GM12872 (cell line): Measurements from ENCODE around the gene EGFR.

Experiments used
- TF ChIP-seq, protein P1 (sequence below): IDR thresholded peaks from 3 replicates; pipeline ENCODE4 v1.5.1; 2011; ENCODE audit warnings: low read depth, mild to moderate bottlenecking, low read length, moderate library complexity; ENCODE audit not compliant: insufficient read depth

Gene EGFR

DNA sequence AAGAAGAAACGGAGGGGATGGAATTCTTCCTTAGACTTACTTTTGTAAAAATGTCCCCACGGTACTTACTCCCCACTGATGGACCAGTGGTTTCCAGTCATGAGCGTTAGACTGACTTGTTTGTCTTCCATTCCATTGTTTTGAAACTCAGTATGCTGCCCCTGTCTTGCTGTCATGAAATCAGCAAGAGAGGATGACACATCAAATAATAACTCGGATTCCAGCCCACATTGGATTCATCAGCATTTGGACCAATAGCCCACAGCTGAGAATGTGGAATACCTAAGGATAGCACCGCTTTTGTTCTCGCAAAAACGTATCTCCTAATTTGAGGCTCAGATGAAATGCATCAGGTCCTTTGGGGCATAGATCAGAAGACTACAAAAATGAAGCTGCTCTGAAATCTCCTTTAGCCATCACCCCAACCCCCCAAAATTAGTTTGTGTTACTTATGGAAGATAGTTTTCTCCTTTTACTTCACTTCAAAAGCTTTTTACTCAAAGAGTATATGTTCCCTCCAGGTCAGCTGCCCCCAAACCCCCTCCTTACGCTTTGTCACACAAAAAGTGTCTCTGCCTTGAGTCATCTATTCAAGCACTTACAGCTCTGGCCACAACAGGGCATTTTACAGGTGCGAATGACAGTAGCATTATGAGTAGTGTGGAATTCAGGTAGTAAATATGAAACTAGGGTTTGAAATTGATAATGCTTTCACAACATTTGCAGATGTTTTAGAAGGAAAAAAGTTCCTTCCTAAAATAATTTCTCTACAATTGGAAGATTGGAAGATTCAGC is 187.6 kb downstream of the EGFR start:
- TF ChIP-seq, protein P1, sequence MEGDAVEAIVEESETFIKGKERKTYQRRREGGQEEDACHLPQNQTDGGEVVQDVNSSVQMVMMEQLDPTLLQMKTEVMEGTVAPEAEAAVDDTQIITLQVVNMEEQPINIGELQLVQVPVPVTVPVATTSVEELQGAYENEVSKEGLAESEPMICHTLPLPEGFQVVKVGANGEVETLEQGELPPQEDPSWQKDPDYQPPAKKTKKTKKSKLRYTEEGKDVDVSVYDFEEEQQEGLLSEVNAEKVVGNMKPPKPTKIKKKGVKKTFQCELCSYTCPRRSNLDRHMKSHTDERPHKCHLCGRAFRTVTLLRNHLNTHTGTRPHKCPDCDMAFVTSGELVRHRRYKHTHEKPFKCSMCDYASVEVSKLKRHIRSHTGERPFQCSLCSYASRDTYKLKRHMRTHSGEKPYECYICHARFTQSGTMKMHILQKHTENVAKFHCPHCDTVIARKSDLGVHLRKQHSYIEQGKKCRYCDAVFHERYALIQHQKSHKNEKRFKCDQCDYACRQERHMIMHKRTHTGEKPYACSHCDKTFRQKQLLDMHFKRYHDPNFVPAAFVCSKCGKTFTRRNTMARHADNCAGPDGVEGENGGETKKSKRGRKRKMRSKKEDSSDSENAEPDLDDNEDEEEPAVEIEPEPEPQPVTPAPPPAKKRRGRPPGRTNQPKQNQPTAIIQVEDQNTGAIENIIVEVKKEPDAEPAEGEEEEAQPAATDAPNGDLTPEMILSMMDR, result no peak

DNA sequence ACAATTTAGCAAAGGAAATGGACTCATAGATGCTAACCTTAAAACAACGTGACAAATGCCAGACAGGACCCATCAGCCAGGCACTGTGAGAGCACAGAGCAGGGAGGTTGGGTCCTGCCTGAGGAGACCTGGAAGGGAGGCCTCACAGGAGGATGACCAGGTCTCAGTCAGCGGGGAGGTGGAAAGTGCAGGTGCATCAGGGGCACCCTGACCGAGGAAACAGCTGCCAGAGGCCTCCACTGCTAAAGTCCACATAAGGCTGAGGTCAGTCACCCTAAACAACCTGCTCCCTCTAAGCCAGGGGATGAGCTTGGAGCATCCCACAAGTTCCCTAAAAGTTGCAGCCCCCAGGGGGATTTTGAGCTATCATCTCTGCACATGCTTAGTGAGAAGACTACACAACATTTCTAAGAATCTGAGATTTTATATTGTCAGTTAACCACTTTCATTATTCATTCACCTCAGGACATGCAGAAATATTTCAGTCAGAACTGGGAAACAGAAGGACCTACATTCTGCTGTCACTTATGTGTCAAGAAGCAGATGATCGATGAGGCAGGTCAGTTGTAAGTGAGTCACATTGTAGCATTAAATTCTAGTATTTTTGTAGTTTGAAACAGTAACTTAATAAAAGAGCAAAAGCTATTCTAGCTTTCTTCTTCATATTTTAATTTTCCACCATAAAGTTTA is 188.8 kb downstream of the EGFR start:
- TF ChIP-seq, protein P1, result no peak

DNA sequence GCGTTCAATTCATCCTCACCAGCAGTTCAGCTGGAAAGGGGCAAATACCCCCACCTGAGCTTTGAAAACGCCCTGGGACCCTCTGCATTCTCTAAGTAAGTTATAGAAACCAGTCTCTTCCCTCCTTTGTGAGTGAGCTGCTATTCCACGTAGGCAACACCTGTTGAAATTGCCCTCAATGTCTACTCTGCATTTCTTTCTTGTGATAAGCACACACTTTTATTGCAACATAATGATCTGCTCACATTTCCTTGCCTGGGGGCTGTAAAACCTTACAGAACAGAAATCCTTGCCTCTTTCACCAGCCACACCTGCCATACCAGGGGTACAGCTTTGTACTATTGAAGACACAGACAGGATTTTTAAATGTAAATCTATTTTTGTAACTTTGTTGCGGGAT is 190.5 kb downstream of the EGFR start:
- TF ChIP-seq, protein P1, result no peak

DNA sequence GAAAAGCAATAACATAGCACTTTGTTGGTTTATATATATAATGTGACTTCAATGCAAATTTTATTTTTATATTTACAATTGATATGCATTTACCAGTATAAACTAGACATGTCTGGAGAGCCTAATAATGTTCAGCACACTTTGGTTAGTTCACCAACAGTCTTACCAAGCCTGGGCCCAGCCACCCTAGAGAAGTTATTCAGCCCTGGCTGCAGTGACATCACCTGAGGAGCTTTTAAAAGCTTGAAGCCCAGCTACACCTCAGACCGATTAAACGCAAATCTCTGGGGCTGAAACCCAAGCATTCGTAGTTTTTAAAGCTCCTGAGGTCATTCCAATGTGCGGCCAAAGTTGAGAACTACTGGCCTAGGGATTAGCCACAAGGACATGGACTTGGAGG is 191.4 kb downstream of the EGFR start:
- TF ChIP-seq, protein P1, result no peak

DNA sequence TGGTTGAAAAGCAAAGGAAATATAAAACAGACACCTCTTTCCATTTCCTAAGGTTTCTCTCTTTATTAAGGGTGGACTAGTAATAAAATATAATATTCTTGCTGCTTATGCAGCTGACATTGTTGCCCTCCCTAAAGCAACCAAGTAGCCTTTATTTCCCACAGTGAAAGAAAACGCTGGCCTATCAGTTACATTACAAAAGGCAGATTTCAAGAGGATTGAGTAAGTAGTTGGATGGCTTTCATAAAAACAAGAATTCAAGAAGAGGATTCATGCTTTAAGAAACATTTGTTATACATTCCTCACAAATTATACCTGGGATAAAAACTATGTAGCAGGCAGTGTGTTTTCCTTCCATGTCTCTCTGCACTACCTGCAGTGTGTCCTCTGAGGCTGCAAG is 191.9 kb downstream of the EGFR start:
- TF ChIP-seq, protein P1, result no peak

DNA sequence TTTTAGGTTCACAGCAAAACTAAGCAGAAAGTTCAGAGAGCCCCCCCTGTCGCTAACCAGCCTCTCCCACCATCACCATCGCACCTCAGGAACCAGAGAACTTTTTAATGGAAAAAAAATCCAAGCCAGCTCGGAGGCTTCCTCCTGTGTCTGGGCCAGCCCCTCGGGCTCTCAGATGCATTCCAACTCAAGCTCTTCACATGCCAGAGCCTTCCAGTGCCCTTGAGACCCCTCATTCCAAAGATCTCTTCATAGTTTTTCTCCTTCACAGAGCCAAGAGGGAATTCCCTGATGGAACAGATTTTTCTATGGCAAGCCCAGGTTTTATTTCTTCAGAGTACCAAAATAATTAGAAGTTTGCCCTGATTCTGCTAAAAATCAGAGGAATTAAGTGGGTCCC is 192.9 kb downstream of the EGFR start:
- TF ChIP-seq, protein P1, result no peak

DNA sequence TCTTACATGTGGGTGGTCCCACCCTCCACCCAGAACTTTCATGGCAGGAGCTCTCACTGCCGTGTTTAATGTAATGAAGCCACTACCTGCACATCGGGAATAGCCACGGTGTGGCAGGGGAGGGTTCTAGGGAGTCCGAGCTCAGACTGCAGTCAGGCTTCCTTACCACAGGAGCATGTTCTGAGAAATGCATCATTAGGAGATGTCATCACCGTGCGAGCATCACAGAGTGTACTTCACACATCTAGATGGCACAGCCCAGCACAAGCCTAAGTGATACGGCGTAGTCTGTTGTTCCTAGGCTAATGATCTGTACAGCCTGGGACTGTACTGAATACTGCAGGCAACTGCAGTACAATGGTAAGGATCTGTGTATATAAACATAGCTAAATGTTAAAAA is 193.4 kb downstream of the EGFR start:
- TF ChIP-seq, protein P1, result no peak
